GM19467 (cell line): ENCODE measurements around the gene TMEM51.

Source experiments
- ATAC-seq: cut with Tn5 transposase; IDR thresholded peaks from one replicate; pipeline ENCODE4 v1.9.1; 2021; ENCODE audit warnings: mild to moderate bottlenecking, moderate library complexity; ENCODE audit not compliant: unreplicated experiment

TMEM51 gene

DNA sequence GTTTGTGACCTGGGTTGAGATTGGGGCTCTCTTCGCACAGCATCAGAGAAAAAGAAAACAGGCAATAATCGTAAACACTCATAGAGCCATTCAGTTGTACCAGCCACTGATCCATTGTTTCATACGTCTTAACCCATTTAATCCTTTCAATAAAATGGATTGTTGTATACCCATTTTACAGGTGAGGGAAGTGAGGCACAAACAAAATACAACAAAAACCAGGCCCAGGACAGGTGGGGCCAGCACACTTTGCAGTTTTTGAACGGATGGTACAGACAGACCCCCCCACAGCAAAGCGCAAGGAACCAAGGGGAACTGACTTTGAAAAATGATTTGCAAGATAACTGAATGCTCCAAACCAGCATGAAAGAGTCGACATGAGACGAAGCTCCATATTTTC lies 89.2 kb downstream of the TMEM51 start:
- no peak for ATAC-seq

DNA sequence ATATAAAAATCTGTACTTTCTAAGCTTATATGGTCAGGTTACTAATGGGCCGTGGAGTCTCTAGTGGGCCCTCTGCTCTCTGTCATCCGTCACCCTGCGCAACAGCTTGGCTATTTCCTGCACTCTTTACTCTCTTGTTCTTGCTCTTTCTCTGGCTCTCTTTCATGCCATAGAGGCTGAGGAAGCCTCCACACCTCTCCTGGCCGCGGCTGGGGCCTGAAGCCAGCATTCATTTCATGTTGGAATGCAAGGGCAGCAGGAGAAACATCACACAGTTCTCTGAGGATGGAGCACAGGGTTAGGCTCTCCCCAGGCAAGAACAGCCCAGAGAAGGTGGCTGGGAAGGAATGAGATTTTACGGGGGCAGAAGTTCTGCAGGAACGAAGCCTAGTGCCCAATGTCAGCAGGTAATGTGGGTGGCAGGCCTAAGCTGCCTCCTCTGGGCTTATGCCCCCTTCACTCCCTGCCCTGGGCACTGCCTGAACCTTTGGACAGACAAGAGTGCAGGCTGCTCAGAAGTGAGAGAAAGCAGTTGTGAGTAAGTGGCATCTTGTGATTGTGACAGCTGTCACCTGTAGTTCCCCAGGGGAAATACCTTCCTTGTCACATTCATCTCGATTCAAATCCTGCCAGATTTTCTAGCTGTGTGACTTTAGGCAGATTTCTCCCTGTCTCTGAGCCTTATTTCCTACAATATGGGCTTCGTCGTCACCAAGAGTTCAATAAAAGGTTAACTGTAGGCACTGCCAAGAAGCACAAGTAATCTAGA lies 89.9 kb downstream of the TMEM51 start:
- ATAC-seq: no peak

DNA sequence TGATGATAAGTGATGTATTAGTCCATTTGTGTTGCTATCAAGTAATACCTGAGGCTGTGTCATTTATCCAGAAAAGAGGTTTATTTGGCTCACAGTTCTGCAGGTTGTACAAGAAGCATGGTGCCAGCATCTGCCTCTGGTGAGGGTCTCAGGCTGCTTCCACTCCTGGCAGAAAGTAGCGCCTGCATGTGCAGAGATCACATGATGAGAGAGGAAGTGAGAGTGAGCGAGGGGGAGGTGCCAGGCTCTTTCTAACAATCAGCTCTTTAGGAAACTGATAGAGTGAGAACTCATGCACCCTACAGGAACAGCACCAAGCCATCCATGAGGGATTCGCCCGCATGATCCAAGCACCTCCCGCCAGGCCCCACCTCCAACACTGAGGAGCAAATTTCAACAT lies 91.3 kb downstream of the TMEM51 start:
- no peak for ATAC-seq

DNA sequence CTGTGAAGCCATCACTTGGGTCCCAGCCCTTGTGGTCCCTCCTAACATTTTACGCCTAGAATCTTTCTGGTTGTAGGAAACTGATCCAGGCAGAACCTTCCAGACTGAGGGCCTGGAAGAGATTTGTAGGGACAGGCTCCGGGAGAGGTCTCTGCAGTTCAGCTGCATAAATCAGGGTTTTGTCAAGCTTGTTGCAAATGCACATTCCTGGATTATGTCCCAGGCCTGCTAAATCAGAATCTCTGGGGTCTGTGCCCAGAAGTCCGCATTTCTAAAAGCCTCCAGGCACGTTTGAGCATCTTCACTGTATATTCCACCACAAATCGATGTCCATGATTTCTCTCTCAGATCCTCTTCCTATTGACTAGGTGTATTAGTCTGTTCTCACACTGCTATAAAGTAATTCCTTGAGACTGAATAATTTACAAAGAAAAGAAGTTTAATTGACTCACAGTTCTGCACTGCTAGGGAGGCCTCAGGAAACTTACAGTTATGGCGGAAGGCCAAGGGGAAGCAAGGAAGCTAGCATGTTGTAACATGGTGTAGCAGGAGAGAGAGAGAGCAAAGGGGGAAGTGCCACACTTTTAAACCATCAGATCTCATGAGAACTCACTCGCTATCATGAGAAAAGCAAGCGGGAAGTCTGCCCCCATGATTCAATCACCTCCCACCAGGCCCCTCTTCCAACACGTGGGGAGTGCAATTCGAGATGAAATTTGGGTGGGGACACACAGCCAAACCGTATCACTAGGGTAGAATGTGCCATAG lies 92.2 kb downstream of the TMEM51 start:
- ATAC-seq: no peak

DNA sequence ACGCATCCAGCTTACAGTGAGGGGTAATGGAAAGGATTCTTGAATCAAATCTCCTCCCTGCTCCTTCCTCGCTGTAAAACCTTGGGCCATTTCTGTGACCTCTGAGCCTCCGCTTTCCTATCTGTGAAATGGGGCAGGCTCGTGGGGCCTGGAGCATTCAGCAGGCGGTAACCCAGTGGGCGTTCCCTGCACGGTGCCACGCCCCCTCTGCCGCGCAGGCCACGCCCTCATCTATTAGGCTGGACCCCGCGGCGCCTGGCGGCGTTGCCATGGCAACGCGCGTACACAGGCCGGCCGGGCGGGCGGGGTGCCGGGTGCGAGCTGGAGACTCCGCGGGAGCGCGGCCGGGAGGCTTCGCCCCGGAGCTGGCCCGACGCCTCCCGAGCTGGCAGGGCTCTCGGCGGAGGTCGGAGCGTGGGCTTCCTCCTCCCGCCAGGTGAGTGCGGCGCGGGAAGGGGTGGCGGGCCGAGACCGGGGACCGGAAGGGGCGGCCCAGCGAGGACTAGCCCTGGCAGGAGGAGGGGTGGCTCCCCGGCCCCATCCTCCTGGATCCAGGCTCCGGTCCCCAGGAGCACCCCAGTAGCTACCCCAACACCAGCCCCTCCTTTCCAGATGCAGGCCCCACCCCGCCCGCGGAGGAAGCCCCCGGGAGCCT lies 93.5 kb downstream of the TMEM51 start, which contains the start of gene FHAD1:
TSS of gene FHAD1 (plus strand) at position 264 of the 655 bp plus-strand sequence. CDS start 4,562 bp downstream, outside the sequence.
- no peak for ATAC-seq

DNA sequence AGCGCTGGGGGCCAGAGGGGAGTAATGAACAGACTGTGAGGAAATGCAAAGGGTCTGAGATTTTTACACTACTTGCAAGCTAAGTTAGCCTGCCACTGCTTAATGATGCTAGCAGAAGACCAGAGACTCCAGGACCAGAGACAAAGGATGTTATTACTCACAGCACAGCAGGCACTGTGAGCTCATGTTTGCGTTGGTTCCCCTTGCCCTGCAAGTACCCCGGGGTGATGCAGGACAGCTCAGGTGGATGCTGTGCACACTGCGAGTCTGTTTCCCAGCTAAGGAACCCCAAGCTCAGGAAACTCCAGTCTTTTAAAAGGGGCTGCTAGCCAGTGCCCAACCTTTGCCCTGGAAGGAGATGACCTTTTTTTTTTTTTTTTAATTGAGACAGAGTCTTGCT lies 94.7 kb downstream of the TMEM51 start:
- no peak for ATAC-seq

DNA sequence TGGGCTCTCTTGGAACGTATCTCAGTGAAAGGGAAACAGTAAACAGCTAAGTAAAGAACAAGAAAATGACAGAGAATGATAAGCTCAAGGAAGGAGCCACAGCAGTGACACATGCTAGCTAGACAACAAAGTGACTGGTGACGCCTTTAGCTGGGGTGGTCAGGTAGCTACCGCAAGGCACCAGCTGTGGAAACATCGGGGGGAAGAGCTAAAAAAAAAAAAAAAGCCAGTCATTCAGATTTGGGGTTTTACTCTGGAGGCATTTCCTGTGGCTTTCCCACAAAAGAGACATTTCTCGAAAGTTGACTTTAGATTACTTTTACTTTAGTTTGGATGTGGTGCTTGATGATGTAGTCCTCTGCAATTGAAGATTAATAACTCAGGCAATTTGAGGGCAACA lies 95.5 kb downstream of the TMEM51 start:
- ATAC-seq: no peak

DNA sequence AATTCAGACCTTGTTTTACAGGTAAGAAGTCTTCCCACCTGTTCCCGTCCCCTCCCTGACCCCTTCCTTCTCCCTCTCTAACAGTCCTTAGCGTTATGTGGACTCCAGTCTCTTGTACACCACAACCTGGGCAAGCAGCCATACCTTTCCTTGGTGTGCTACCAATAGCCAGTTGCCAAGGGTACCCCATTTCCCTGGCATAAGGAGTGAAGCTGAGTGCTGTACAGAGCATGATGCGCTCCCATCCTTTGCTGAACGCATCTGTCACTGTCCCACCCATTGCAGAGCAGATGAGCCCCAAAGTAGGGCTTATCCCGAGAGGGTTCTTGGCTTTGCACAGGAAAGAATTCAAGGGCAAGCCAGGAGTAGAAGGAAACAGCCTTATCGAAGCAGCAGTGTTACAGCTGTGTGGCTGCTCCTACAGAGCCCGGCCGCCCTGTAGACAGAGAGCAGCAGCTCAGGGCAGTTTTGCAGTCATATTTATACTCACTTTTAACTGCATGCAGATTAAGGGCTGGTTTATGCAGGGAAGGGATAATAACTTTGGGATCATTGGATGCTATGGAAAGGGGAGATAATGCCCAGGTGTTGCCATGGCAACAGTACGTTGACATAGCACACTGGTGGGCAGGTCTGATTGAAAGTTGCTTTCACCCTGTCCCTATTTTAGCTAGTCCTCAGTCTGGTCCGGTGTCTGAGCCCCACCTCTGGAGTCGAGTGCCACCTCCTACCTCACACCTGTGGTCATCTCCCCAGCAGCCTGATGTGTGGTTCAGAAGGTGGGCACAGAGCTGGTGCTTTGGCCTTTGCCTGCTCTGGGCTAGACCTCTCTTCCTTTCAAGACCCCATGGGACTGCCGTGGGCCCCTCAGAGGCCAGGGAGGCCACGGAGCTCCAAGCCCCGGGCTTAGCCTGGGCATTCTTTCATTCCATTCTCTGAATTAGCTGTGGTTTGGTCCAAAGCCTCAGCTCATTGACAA lies 98.6 kb downstream of the TMEM51 start:
- ATAC-seq: no peak

DNA sequence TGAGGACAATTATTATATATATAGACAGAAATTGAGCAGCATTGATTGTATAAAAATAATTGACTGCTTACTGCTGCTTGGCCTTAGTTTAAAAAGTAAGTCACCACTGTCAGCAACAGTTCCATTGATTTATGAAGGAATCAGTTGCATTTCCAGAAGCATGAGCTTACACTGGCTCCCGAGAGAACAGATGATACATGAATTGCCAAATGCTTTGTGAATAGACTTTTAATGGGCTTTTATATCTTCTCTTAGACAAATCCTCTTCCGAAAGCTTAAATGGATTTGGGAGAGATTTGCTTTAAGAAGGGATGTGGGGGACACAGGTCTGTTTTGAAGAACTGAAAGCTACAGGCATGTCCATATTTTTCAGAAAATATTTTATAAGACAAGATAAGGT lies 101.0 kb downstream of the TMEM51 start:
- ATAC-seq: no peak

DNA sequence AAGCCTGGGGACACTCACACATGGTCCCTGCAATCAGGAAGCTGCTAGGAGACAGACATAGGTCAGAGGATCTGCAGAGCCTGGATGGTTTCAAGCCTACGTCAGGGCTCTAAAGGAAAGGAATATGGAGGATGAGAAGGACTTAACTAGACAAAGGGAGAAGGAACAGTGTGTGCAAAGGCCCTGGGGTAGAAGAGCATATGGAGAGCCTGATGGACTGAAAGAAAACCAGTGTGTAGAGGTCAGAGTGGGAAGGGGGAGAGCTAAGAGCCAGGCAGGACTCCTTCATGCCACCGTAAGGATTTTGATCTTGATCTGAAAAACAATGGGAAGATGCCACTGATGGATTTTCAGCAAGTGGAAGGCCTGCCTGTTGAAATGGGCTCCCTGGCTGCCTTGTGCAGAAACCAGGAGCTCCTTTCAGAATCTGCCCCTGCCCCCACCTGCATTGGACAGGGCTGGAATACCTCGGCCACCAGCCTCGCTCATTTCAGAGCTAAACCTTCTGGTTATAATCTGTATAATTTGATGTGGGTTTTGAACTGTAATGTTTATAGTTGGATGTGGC lies 102.1 kb downstream of the TMEM51 start:
- no peak for ATAC-seq

DNA sequence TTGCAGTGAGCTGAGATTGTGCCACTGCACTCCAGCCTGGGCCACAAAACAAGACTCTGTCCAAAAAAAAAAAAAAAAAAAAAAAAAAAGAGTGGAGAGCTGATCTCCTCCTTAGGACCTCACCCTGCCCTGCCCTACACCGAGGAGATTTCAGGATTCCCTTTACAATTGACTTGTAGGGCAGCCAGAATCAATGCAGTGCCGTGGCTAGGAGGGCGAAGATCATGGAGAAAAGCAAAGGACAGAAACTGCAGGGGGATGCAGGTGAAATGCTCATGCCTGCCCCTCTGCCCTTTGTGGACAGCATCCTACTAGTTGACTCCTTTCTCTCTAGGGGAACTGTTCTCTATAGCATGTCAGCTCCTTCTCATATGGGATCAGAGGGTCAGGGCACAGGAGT lies 103.0 kb downstream of the TMEM51 start:
- ATAC-seq: no peak

DNA sequence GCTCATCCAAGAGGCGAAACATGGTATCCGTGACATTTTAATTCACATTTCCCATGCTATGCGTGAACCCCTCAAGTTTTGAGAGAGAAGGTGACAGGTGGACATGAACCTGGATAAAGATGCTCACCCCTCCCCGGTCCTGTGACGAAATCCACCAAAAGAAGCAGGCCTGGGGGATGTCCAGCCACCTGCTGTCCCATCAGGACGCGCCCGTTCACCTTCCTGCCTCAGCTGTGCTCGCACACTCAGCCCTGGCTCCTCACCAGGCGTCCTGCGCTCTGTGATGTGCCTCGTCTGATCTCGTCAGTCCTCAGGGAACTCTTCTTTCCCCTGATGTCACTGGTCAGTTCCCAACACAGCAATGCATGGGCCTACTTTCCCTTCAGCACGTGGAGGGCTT lies 103.8 kb downstream of the TMEM51 start:
- no peak for ATAC-seq

DNA sequence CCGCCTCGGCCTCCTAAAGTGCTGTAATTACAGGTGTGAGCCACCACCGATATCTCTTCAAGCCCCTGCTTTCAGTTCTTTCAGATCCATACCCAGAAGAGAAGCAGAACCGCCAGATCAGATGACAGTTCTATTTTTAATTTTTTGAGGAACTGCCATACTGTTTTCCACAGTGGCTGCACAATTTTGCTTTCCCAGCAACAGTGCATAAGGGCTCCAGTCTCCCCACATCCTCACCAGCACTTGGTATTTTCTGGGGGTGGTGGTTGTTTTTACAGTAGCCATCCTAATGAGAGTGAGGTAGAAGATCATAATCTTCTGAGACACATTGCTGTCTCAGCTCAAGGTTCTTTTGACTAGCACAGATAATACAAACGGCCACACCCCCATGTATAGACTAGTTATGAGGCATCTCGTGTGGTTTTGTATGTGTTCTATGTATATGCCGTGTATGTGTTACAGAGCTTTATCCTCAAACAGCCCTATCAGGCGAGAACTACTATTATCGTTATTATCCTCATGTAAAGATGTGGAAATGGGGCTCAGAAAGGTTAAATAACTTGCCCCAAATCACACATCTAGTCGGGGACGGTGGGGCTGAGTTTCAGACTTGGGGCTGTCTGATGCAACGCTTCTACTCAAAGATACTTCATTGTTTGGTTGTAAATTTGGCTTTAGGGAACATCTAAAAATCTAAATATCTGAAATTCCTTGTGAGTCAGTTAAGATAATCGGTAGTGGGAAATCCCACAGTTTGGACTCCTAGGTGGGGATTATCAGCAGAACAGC lies 105.5 kb downstream of the TMEM51 start:
- ATAC-seq: no peak

DNA sequence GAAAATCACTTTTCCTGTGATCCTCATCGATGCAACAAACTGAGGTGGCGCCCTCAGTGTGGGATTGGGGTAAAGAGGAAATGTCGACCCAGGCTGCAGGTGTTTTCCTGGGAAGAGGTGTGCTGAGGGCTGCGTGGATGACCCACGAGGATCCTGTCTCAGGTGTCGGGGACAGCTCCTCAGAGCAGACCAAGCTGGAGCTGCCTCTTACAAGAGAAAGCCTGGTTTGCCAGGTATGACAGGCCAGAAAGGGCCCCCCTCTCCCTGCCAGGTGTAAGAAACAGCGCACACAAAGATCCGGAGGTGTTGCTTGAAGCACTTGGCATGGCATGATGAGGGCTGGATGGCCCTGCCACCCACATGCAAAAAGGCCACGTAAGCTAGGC lies 106.1 kb downstream of the TMEM51 start:
- ATAC-seq: no peak

DNA sequence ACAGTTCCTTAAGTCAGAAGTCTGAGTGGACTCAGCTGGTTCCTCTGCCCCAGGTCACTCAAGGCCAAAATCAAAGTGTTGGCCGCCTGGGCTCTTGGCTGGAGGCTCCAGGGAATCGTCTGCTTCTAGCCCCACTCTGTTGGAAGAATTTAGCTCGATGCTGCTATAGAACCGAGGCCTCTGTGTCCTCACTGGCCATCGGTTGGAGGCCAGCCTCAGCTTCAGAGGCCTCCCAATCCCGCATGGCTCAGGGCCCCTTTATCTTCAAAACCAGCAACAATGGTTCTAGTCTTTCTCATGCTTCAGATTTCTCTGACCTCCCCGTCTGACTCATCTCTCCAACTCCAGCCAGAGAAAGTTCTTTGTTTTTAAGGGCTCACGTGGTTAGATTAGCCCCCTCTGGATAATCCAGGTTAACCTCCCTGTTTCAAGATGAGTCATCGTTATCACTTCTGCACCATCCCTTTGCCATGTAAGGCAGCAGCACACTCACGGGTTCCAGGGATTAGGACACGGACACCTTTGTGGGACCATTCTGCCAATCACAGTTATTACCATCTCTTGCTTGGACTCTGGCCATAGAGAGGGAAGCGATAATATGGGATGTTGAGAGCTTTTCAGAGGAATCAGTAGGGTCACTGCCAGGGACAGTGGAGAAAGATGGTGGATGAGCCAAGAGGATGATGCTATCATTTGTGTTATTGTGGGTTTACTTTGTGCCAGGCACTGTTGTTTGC lies 107.0 kb downstream of the TMEM51 start:
- ATAC-seq: no peak

DNA sequence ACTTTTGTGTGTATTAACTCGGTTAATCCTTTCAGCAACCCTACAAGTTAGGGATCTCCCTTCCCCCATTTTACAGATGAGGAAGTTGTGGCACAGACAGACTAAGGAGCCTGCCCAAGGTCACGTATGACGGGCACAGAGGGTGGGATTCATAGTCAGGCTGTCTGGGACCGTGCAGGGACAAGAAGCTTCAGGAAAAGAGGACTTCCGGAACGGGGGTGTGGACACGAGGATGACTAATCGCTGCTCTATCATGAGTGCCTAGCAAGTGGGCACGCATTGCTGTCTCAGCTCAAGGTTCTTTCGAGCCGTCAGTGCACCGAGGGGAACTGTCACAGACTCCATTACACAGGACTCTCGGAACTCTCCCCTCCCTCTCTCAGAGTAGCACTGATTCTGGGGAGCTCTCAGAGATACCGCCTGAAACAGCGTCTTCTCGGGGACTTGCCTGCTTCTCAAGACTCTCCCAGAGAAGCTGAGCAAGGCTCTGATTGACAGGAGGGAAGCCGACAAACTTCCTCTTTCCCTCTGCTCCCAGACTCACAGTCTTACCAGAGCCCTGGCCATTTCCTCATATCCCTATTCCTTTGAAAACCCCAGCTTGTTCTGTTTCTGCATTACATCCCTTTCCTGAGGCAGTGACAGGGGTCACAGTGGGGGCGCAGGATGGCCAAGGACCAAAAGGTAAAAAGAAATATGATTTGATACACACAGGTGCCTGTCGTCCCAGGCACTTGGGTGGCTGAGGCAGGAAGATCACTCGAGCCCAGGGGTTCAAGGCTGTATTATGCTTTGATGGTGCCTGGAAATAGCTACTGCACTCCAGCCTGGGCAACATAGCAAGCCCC lies 107.8 kb downstream of the TMEM51 start:
- ATAC-seq: no peak

DNA sequence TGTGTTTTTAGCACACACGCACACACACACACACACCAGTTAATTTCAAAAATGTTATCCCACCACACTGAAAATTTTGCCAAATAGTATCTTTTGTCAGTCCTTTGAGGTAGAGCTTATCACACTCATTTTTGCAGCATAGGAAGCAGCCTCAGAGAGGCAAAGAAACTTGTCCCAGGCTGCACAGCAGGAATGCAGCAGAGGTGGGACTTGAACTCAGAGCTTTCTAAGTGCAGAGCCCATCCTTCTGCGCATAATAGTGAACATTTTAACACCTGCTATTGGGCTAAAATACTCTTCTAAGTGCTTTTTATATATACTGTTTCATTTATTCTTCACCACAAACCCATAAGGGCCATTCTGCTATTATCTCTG lies 108.4 kb downstream of the TMEM51 start:
- no peak for ATAC-seq

DNA sequence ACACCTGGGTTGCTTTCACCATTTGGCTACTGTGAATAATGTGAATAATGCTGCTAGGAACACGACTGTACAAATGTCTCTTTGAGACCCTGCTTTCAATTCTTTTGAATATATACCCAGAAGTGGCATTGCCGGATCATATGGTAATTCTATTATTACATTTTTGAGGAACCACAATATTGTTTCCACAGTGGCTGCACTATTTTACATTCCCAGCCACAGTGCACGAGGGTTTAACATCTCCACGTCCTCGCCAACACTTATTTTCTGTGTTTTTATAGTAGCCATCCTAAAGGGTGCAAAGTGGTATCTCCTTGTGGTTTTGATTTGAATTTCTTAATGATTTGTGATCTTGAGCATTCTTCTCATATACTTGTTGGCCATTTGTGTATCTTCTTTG lies 109.2 kb downstream of the TMEM51 start:
- no peak for ATAC-seq
